Coronary artery (tissue), 2 donors: ENCODE measurements around the gene ACP7.

Source experiments
- DNase-seq: peaks from one replicate; pipeline ENCODE4 v3.0.0-alpha.2; 2017; ENCODE audit warnings: low spot score
- H3K27ac ChIP-seq, 2 donors: fragments of 200-600 bp; sonication (generic); one replicate each; pipeline ENCODE4 v1.5.1; 2016 to 2019
- H3K4me3 ChIP-seq: fragments of 200-600 bp; sonication (generic); 2 replicates; pipeline ENCODE4 v1.5.1; 2016; ENCODE audit warnings: mild to moderate bottlenecking, moderate library complexity
- CTCF ChIP-seq: fragments of 200-600 bp; sonication (generic); IDR thresholded peaks from one replicate; pipeline ENCODE4 v1.5.1; 2019; ENCODE audit warnings: antibody characterized with exemption

The ACP7 gene

GRCh38 chr19:39077323-39077722 lies 6.8 kb upstream of the ACP7 start:
- H3K27ac ChIP-seq = no peak overlapping the region
- TF ChIP-seq CTCF = no peak
- no peak for DNase-seq

GRCh38 chr19:39078436-39079200 lies 5.5 kb upstream of the ACP7 start:
- H3K27ac ChIP-seq = no peak overlapping the region
- H3K4me3 ChIP-seq = no peak overlapping the region
- DNase-seq = no peak
- no peak for TF ChIP-seq CTCF

More at GRCh38 chr19:39077323-39077722, 6.8 kb upstream of the ACP7 start:
- no peak overlapping the region for H3K4me3 ChIP-seq

GRCh38 chr19:39080431-39080830 lies 3.7 kb upstream of the ACP7 start:
- DNase-seq = no peak
- Histone ChIP-seq H3K27ac (no peak overlapping the region), H3K4me3 (no peak overlapping the region)
- TF ChIP-seq CTCF = no peak

GRCh38 chr19:39082167-39082566 lies 2.0 kb upstream of the ACP7 start:
- TF ChIP-seq CTCF = no peak
- H3K4me3 ChIP-seq = no peak overlapping the region
- no peak overlapping the region for H3K27ac ChIP-seq
- no peak for DNase-seq

GRCh38 chr19:39082745-39083598 lies 1.2 kb upstream of the ACP7 start:
- no peak for DNase-seq
- H3K4me3 ChIP-seq = no peak overlapping the region

GRCh38 chr19:39083599-39083982 lies 577 bp upstream of the ACP7 start:
- no peak for TF ChIP-seq CTCF
- no peak overlapping the region for H3K27ac ChIP-seq
- peak overlapping the region; percentile 49 for H3K4me3 ChIP-seq
- no peak for DNase-seq

More at GRCh38 chr19:39082745-39083598, 1.2 kb upstream of the ACP7 start:
- H3K27ac ChIP-seq = no peak overlapping the region
- no peak for TF ChIP-seq CTCF
